ENCODE measurements around the gene ZER1. TPM values are rescaled to one million over a fixed set of nuclear protein-coding genes. Genes with fewer than 3 reads are reported as not detected.

The ZER1 gene
- total RNA-seq, 3 donors from 2014 or later (not counting 1 experiment from before 2014, with no cell fraction given) = 35.0 to 37.4 (median 35.2) TPM

DNA sequence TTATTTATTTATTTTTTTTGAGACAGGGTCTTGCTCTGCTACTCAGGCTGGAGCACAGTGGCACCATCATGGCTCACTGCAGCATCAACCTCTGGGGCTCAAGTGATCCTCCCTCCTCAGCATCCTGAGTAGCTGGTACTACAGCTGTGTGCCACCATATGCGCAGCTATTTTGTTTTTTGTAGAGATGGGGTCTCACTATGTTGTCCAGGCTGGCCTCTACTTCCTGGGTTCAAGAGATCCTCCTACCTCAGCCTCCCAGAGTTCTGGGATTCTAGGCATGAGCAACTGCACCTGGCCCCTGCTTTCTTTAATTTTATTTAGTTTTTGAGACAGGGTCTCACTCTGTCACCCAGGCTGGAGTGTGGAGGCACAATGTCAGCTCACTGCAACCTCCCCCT, 28.3 kb downstream of the ZER1 start:
- no peak overlapping the region for H3K27ac ChIP-seq (ENCODE audit: low read length)
- no peak overlapping the region for H3K4me3 Mint-ChIP-seq
- H3K4me1 Mint-ChIP-seq = no peaks in the 10 kb centered on the region
- no peak overlapping the region for H3K4me3 ChIP-seq (ENCODE audit: low read length)
- peaks cover 21% of the 10 kb centered on the region for H3K36me3 ChIP-seq (ENCODE audit: control insufficient read depth, insufficient read depth, low read length)
- TF ChIP-seq, protein P1, sequence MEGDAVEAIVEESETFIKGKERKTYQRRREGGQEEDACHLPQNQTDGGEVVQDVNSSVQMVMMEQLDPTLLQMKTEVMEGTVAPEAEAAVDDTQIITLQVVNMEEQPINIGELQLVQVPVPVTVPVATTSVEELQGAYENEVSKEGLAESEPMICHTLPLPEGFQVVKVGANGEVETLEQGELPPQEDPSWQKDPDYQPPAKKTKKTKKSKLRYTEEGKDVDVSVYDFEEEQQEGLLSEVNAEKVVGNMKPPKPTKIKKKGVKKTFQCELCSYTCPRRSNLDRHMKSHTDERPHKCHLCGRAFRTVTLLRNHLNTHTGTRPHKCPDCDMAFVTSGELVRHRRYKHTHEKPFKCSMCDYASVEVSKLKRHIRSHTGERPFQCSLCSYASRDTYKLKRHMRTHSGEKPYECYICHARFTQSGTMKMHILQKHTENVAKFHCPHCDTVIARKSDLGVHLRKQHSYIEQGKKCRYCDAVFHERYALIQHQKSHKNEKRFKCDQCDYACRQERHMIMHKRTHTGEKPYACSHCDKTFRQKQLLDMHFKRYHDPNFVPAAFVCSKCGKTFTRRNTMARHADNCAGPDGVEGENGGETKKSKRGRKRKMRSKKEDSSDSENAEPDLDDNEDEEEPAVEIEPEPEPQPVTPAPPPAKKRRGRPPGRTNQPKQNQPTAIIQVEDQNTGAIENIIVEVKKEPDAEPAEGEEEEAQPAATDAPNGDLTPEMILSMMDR (IDR thresholded peaks at IDR 0.05) = no peak
- H3K27me3 ChIP-seq (ENCODE audit: control insufficient read depth, insufficient read depth, low read length) = no peaks in the 10 kb centered on the region
- intact Hi-C loops (cut with micrococcal nuclease) = no loop called here
- no peak overlapping the region for H3K27ac Mint-ChIP-seq
- H3K9me3 Mint-ChIP-seq = no peaks in the 10 kb centered on the region
- no peaks in the 10 kb centered on the region for H3K4me1 ChIP-seq (ENCODE audit: control insufficient read depth, insufficient read depth, low read length)
- ATAC-seq (no peak), DNase-seq (no peak)
- H3K36me3 Mint-ChIP-seq = no peaks in the 10 kb centered on the region
- no peaks in the 10 kb centered on the region for H3K9me3 ChIP-seq (ENCODE audit: control insufficient read depth, insufficient read depth, low read length)
- H3K27me3 Mint-ChIP-seq (ENCODE audit: low read depth in 2 of 2) = no peaks in the 10 kb centered on the region
- 100% methylated on average over 1 of the region's 1 CpG for WGBS (ENCODE audit: insufficient coverage)

DNA sequence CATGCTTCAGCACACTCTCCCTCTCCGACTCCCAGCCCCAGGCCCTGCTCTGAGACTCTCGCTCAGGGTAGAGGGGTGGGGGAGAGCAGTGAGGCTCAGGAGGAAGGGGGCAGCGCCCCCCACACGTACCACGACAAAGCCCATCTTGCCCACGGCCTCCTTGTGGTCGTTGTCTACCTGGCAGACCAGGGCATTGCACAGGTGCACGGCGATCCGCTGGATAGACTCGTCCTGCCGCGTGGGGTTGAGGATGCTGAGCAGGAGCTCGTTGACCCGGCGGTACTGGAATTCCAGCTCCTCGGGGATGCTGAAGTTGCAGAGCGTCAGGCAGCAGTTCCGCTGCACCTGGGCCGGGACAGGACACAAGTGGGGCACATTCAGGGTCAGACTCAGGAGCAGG, 29.3 kb downstream of the ZER1 start:
- no peak overlapping the region for H3K4me3 Mint-ChIP-seq
- DNase-seq (no peak), ATAC-seq (no peak)
- 90% methylated on average over 18 of the region's 20 CpGs for WGBS (ENCODE audit: insufficient coverage)
- H3K9me3 ChIP-seq (ENCODE audit: control insufficient read depth, insufficient read depth, low read length) = no peaks in the 10 kb centered on the region
- H3K27me3 Mint-ChIP-seq (ENCODE audit: low read depth in 2 of 2) = no peaks in the 10 kb centered on the region
- TF ChIP-seq, protein P1 (IDR thresholded peaks at IDR 0.05) = no peak
- no peaks in the 10 kb centered on the region for H3K27me3 ChIP-seq (ENCODE audit: control insufficient read depth, insufficient read depth, low read length)
- no peak overlapping the region for H3K4me3 ChIP-seq (ENCODE audit: low read length)
- intact Hi-C loops (cut with micrococcal nuclease) = no loop called here
- no peak overlapping the region for H3K27ac Mint-ChIP-seq
- no peaks in the 10 kb centered on the region for H3K36me3 Mint-ChIP-seq
- H3K9me3 Mint-ChIP-seq = no peaks in the 10 kb centered on the region
- H3K4me1 Mint-ChIP-seq = no peaks in the 10 kb centered on the region
- no peaks in the 10 kb centered on the region for H3K4me1 ChIP-seq (ENCODE audit: control insufficient read depth, insufficient read depth, low read length)
- no peak overlapping the region for H3K27ac ChIP-seq (ENCODE audit: low read length)
- H3K36me3 ChIP-seq (ENCODE audit: control insufficient read depth, insufficient read depth, low read length) = peaks cover 22% of the 10 kb centered on the region

DNA sequence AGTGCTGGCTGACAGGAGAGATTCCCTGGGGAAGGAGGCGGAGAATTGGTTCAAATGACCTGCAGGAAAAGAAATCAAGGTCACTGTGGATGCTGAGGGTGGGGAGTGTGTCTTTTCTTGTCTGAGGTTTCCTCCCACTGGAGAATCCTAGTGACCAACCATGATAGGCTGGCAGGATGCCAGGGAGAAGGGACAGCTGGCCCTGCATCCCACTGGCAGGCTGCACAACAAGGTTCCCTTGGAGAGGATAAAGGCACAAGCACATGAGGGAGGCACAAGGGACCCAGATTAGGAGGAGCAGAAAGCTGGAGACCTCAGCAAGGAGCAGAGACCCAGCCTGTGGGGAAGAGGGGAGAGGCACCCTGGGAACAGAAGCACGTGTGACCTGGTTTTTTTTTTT, 36.4 kb downstream of the ZER1 start:
- no peak for ATAC-seq
- peaks cover 34% of the 10 kb centered on the region for H3K36me3 ChIP-seq (ENCODE audit: control insufficient read depth, insufficient read depth, low read length)
- H3K27ac Mint-ChIP-seq = no peak overlapping the region
- H3K27me3 Mint-ChIP-seq (ENCODE audit: low read depth in 2 of 2) = no peaks in the 10 kb centered on the region
- no peak for DNase-seq
- no peak overlapping the region for H3K4me3 ChIP-seq (ENCODE audit: low read length)
- H3K4me3 Mint-ChIP-seq = no peak overlapping the region
- no peaks in the 10 kb centered on the region for H3K4me1 Mint-ChIP-seq
- intact Hi-C loops (cut with micrococcal nuclease) = no loop called here
- no peak overlapping the region for H3K27ac ChIP-seq (ENCODE audit: low read length)
- WGBS (ENCODE audit: insufficient coverage) = 90% methylated on average over 2 of the region's 2 CpGs
- no peaks in the 10 kb centered on the region for H3K9me3 Mint-ChIP-seq
- TF ChIP-seq, protein P1 (IDR thresholded peaks at IDR 0.05) = no peak
- no peaks in the 10 kb centered on the region for H3K9me3 ChIP-seq (ENCODE audit: control insufficient read depth, insufficient read depth, low read length)
- no peaks in the 10 kb centered on the region for H3K36me3 Mint-ChIP-seq
- H3K4me1 ChIP-seq (ENCODE audit: control insufficient read depth, insufficient read depth, low read length) = no peaks in the 10 kb centered on the region
- no peaks in the 10 kb centered on the region for H3K27me3 ChIP-seq (ENCODE audit: control insufficient read depth, insufficient read depth, low read length)

DNA sequence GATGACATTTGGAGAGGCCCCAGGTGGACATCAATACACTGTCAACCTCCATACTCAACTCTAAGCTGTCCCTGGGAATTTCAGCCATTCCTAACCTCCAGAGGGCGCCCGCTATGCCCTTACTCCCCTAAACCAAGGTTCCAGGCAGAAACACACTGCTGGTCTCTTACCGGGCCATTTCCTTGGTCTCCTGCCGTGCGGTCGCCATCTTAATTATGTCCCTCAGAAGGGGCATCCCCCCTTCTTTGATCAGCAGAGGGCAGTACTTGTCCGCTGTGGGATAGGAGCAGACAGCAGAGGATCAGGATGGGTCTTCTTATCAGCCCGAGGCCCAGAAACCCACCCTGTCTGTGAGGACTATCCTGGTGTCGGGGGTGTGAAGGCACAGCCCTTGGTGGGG, 38.5 kb downstream of the ZER1 start:
- ATAC-seq (peak in 1 of 3 donors; percentile 26), DNase-seq (peak in 1 of 2 donors; percentile 29)
- H3K27me3 Mint-ChIP-seq (ENCODE audit: low read depth in 2 of 2) = no peaks in the 10 kb centered on the region
- H3K27ac Mint-ChIP-seq = no peak overlapping the region
- H3K36me3 Mint-ChIP-seq = no peaks in the 10 kb centered on the region
- TF ChIP-seq, protein P1 (IDR thresholded peaks at IDR 0.05) = no peak
- H3K27me3 ChIP-seq (ENCODE audit: control insufficient read depth, insufficient read depth, low read length) = no peaks in the 10 kb centered on the region
- H3K4me1 ChIP-seq (ENCODE audit: control insufficient read depth, insufficient read depth, low read length) = no peaks in the 10 kb centered on the region
- H3K9me3 ChIP-seq (ENCODE audit: control insufficient read depth, insufficient read depth, low read length) = no peaks in the 10 kb centered on the region
- H3K27ac ChIP-seq (ENCODE audit: low read length) = no peak overlapping the region
- no peaks in the 10 kb centered on the region for H3K9me3 Mint-ChIP-seq
- H3K4me1 Mint-ChIP-seq = no peaks in the 10 kb centered on the region
- H3K4me3 Mint-ChIP-seq = no peak overlapping the region
- H3K36me3 ChIP-seq (ENCODE audit: control insufficient read depth, insufficient read depth, low read length) = peaks cover 26% of the 10 kb centered on the region
- H3K4me3 ChIP-seq (ENCODE audit: low read length) = no peak overlapping the region
- 73% methylated on average over 9 of the region's 9 CpGs for WGBS (ENCODE audit: insufficient coverage)
- intact Hi-C loops (cut with micrococcal nuclease) = no loop called here
